ENCODE measurements around the gene ADGRG6.
"Not testable (repeated sequence)": the region's sequence is repeated elsewhere in the genome, so short reads cannot be mapped to it uniquely, and the experiment has no call there.

ADGRG6 gene

GRCh38 chr6:142454196-142454595 is 152.4 kb downstream of the ADGRG6 start:
- not testable (repeated sequence) for FAIRE-seq

DNA sequence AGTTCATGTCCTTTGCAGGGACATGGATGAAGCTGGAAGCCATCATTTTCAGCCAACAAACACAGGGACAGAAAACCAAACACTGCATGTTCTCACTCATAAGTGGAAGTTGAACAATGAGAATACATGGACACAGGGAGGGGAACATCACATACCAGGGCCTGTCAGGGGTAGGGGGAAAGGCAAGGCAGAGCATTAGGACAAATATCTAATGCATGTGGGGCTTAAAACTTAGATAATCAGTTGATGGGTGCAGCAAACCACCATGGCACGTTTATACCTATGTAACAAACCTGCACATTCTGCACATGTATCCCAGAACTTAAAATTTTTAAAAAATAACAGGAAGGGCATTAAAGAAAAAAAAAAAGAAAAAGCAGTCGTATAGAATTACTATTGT is 153.0 kb downstream of the ADGRG6 start:
- FAIRE-seq = not testable (repeated sequence)

DNA sequence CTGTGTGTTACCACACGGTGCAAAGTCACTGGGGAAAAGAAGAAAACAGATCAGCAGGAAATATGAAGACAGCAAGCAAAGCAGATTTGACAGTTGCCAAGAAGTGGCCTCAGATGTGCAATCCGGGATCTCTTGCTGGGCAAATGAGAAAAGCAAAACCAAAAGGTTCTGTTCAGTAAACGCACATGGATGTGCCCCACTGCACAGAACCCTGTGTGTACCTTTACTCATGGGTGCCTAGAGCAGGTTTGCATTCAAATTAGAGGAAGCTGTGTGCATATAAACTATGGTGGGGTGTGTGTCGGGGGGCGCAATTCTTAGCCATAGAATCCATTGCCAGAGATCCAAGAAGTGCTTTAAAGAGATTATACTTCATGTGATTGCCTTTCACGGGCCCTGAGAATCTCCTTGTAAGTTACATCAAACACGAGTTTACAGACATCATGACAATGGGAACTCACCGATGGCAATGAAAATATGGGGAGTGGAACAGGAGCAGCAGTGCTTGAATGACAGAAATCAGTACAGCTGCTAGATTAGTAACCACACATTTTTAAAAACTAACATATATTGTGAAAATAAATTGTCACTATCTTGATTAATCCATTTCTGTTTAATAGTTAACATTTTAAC is 154.3 kb downstream of the ADGRG6 start:
- FAIRE-seq = no peak

DNA sequence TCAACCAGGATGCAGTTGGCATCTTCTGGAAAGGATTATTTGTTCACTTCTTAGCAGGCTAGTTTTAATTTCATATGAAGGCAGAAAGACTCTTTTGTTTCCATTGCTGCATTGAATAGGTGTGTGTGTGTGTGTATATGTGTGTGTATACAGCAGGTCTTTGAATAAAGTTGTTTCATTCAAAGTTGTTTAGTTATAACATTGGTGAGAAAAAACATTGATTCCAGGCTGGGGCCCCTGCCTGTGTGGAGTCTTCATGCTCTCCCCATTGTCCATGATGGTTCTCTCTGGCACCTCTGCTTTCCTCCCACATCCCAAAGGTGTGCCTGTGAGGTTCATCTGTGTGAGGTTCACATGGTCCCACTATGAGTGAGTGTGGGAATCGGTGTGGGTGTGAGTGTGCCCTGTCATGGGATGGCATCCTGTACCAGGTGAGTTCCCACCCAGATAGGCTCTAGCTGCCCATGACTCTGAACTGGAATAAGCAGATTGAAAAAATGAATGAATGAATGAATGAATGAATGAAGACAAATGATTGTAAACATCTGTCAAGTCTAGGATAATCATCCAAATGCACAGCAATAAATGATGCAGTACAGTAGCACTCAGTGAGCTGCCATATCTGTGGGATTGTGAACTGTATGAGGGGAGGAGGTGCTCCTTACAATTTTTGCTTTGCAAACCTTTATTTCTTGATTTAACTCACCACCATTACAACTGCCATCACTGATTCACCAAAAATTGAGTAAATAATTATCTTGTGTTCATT is 156.0 kb downstream of the ADGRG6 start:
- no peak for FAIRE-seq

GRCh38 chr6:142458836-142459235 is 157.0 kb downstream of the ADGRG6 start:
- FAIRE-seq = no peak

GRCh38 chr6:142459271-142459670 is 157.5 kb downstream of the ADGRG6 start:
- FAIRE-seq = no peak

DNA sequence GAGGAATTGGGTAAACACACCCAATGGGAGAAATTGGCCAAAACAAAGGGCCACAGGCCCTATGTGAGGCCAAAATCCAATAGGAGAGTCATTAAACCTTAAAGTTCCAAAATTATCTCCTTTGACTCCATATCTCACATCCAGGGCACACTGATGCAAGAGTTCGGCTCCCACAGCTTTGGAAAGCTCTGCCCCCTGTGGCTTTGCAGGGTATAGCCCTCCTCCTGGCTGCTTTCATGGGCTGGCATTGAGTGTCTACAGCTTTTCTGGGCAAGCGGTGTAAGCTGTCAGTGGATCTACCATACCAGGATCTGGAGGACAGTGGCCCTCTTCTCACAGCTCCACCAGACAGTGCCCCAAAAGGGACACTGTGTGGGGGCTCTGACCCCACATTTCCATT is 160.5 kb downstream of the ADGRG6 start:
- FAIRE-seq = no peak

GRCh38 chr6:142463988-142464387 is 162.2 kb downstream of the ADGRG6 start:
- FAIRE-seq = no peak

DNA sequence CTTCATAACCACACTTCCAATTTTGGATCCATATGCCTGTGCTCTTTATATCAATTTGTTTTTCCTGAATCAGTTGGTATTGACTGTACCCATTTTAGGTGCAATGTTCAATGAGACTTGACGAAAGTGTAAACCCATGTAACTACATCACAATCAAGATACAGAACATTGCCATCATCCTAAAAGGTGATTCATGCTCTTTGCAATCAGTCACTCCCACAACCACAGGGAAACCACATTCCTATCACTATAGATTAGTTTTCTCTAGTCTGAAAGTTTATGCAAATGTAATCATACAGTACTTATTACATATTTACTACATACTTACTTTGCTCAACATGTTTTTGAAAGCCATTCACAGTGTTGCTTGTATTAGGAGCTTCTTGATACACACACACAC is 167.4 kb downstream of the ADGRG6 start:
- no peak for FAIRE-seq

GRCh38 chr6:142470421-142470820 is 168.6 kb downstream of the ADGRG6 start:
- FAIRE-seq = no peak

GRCh38 chr6:142474531-142475289 is 172.9 kb downstream of the ADGRG6 start:
- FAIRE-seq = peak; percentile 95

- no peak for FAIRE-seq
Measured at GRCh38 chr6:142476452-142476851, 174.6 kb downstream of the ADGRG6 start.

- no peak for FAIRE-seq
Measured at GRCh38 chr6:142478117-142478516, 176.3 kb downstream of the ADGRG6 start.

- no peak for FAIRE-seq
Measured at GRCh38 chr6:142481466-142481865, 179.7 kb downstream of the ADGRG6 start.

DNA sequence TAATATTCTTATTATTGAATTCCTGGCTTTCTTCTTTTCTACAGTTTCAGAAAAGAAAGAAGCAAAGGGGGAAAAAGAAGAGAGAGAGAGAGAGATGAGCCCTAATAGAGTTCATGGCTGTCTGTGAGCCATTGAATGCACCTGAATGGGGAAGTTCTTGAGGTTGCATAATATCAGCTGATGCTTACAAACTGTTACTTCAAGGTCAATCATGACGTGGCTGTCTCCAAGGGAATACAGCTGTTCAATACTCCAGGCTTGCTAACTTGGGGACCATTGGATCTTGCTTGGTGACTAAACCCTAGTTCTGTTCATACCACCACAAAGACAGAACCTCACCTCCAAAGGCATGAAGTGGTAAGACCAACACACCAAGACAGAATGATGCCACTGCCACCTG is 180.4 kb downstream of the ADGRG6 start:
- no peak for FAIRE-seq

DNA sequence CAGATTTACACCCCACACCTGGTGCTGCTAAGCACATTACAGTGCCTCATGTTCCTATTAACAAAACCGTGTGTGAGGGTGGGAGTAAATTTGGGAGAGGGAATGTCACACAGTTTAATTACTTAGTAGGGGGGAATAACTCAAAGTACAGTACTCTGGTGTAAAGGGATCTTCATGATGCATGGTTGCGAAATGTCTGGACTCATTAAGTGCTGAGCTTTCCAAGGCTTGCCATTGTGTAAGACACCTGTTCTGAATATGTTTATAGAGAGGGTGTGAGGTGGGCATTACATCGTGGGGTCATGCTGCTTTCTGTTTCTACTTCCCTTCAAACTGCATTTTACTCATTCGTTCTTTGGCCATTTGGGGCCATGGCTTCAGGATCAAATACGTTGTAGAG is 181.2 kb downstream of the ADGRG6 start:
- FAIRE-seq = no peak

DNA sequence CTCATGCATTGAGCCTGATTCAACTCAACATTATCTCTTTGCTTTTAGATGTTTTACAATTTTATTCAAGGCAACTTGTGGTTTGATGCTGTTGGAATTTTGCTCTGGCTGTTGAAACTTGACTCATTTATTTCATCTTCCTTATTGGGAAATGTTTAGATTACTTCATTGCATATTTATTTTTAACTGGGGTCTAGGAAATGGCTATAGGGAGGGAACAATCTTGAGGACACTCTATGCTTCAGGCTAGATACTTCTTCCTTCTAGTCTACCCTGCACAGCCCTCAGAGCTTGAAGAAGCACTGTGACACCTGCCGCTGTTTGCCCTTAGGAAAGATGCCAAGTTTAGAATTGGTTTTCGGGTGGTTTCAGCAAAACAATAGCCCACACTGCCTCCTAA is 183.4 kb downstream of the ADGRG6 start:
- no peak for FAIRE-seq

GRCh38 chr6:142489722-142490610 is 188.2 kb downstream of the ADGRG6 start:
- no peak for FAIRE-seq
